Choroid plexus epithelial cell (primary cell): Measurements from ENCODE around the gene CCDC88B.

Experiments
- DNase-seq: peaks from one replicate; pipeline ENCODE4 v3.0.0-alpha.2; 2010; ENCODE audit warnings: low read depth
- H3K4me3 ChIP-seq: 2 replicates; pipeline ENCODE4 v1.5.1; 2011; ENCODE audit warnings: low read depth, mild to moderate bottlenecking, control low read depth, low read length, moderate library complexity
- CTCF ChIP-seq: conservative IDR thresholded peaks from 2 replicates; pipeline ENCODE4 v1.5.1; 2011; ENCODE audit warnings: low read depth, mild to moderate bottlenecking, control low read depth, inconsistent platforms, low read length, moderate library complexity

The CCDC88B gene

DNA sequence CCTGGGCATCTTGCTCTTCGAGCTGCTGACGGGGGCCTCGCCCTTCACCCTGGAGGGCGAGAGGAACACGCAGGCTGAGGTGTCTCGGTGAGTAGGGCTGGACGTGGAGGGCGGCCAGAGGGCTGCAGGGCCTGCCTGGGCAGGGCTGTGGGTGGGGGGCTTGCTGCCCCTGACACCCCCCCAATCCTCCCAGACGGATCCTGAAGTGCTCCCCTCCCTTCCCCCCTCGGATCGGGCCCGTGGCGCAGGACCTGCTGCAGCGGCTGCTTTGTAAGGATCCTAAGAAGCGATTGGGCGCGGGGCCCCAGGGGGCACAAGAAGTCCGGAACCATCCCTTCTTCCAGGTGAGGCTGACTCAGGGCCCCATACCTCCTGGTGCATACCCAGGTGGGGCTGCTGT lies 21.7 kb downstream of the CCDC88B start:
- H3K4me3 ChIP-seq, result no peak overlapping the region
- no peak for TF ChIP-seq CTCF
- no peak for DNase-seq

GRCh38 chr11:64362339-64362738 lies 22.3 kb downstream of the CCDC88B start:
- H3K4me3 ChIP-seq, result no peak overlapping the region
- TF ChIP-seq CTCF, result no peak
- no peak for DNase-seq

DNA sequence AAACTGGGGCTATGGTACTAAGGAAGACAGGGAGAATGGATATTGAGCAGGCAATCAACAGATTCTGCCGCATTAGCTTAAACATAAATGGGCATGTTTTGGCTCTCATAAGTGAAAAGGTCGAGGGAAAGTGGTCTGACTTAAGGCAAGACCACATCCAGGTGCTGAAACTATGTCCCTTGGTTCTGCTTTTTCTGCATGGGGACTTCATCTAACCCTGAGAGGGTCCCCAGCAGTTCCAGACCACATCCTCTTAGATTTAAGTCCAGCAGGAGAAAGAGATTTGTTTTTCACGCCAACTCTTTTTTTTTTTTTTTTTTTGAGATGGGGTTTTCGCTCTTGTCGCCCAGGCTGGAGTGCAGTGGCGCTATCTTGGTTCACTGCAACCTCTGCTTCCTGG lies 24.4 kb downstream of the CCDC88B start:
- DNase-seq, result no peak
- no peak for TF ChIP-seq CTCF
- H3K4me3 ChIP-seq, result no peak overlapping the region

- TF ChIP-seq CTCF, result no peak
- no peak for DNase-seq
- no peak overlapping the region for H3K4me3 ChIP-seq
Measured at GRCh38 chr11:64364911-64365310, 24.9 kb downstream of the CCDC88B start.

DNA sequence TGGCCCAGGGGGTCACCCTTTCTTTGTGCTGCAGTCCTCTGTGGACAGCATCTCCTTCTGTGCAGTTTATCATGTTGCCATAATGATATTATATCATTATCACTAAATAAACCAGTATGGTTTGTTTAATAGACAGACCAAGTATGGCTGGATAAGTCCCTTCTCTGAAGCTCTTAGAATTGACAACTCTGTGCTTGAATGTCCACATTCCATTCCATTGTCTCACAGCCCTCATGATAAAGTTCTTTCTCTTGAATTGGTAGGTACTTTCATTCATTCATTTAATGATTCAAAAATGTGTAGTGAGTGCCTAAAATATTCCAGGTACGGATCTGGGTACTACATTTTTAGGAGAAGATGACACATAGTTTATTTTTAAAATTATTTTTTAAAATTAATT lies 26.7 kb downstream of the CCDC88B start:
- peak; percentile 45 for DNase-seq
- no peak for TF ChIP-seq CTCF

GRCh38 chr11:64367931-64368672 lies 28.1 kb downstream of the CCDC88B start:
- H3K4me3 ChIP-seq, result no peak overlapping the region
- DNase-seq, result no peak
- no peak for TF ChIP-seq CTCF

More for the DNA sequence above, 26.7 kb downstream of the CCDC88B start:
- H3K4me3 ChIP-seq, result no peak overlapping the region

DNA sequence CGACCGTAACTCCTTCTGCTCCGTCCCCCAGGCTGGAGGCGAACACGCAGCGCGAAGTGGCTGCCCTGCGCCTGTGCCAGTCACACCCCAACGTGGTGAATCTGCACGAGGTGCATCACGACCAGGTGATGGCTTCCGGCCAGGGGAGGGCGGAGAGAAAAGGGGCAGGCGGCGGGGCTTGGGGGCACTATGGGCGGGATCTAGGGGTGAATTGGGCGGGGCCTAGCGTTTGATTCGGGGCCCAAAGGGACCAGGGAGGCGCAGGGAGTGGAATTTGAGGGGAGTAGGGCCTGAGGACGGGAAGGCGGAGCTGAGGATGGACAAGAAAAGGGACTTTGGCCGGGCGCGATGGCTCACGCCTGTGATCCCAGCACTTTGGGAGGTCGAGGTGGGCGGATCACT lies 28.7 kb downstream of the CCDC88B start:
- no peak for TF ChIP-seq CTCF
- DNase-seq, result no peak
- H3K4me3 ChIP-seq, result no peak overlapping the region
